Activated naive CD8-positive, alpha-beta T cell treated with anti-CD3 and anti-CD28 coated beads, Interleukin-2, amount 50 U/mL, for 24 hours (primary cell): ENCODE results near the gene SERPINB6.

Experiments used
- ATAC-seq: fragments of 150-1000 bp; cut with Tn5 transposase; one replicate; pipeline ENCODE4 v1.10.0; 2021
- DNase-seq: peaks from one replicate; pipeline ENCODE4 v3.0.0; 2021
- H3K27ac Mint-ChIP-seq: one replicate; pipeline ENCODE4 v1.8.0; 2021; ENCODE audit warnings: mild to moderate bottlenecking, mixed read lengths
- H3K27me3 Mint-ChIP-seq: one replicate; pipeline ENCODE4 v1.8.0; 2021; ENCODE audit warnings: mixed read lengths
- H3K36me3 Mint-ChIP-seq: one replicate; pipeline ENCODE4 v1.8.0; 2021; ENCODE audit warnings: low read depth, mixed read lengths
- H3K4me1 Mint-ChIP-seq: one replicate; pipeline ENCODE4 v1.8.0; 2021; ENCODE audit warnings: mixed read lengths
- H3K4me3 Mint-ChIP-seq: one replicate; pipeline ENCODE4 v1.8.0; 2021; ENCODE audit warnings: mild to moderate bottlenecking, moderate library complexity, mixed read lengths
- H3K9me3 Mint-ChIP-seq: one replicate; pipeline ENCODE4 v1.8.0; 2021; ENCODE audit warnings: mixed read lengths

The SERPINB6 gene

GRCh38 chr6:2962004-2962403 lies 9.4 kb downstream of the SERPINB6 start:
- Mint-ChIP-seq H3K27me3 (no peaks in the 10 kb centered on the region), H3K9me3 (no peaks in the 10 kb centered on the region), H3K36me3 (no peaks in the 10 kb centered on the region), H3K27ac (no peak overlapping the region), H3K4me3 (no peak overlapping the region), H3K4me1 (peaks cover 20% of the 10 kb centered on the region)
- ATAC-seq = no peak
- DNase-seq = no peak

DNA sequence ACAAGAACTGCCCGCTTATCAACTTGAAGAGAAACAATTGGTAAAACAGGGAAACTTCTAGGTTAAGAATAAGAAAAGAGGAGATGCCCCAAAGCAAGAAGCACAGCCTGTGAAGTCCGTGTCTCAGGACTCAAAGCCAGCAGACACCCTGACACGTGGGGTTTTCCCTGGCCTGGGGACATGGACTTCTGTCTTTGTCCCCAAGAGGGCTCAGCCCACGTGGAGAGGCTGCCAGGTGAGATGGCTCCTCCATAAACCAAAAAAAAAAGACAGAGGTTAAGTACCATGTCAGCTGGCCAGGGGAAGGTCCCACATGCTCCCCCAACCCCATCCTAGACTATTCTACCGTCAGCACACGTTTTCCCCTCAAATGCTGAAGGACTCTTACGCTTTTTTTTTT lies 9.9 kb downstream of the SERPINB6 start:
- peaks cover 16% of the 10 kb centered on the region for H3K4me1 Mint-ChIP-seq
- no peaks in the 10 kb centered on the region for H3K27me3 Mint-ChIP-seq
- no peaks in the 10 kb centered on the region for H3K9me3 Mint-ChIP-seq
- no peak for ATAC-seq
- H3K36me3 Mint-ChIP-seq = no peaks in the 10 kb centered on the region
- no peak overlapping the region for H3K27ac Mint-ChIP-seq
- H3K4me3 Mint-ChIP-seq = no peak overlapping the region
- no peak for DNase-seq

DNA sequence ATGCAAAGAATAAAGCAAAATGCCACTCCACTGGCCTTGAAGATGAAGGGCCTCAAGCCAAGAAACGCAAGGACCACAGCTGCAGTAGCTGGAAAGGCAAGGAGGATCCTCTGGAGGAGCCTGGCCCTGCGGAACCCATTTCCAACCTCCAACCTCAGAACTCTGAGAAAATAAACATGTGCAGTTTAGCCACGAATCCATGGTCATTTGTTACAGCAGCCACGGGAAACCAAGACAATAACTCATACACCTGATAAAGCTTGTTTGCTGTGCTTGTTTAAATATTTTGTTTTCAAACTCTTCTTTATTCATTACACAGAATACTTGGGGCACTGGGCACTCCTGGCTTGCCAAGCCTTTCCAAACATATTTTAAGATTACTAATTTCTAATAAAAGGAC lies 10.4 kb downstream of the SERPINB6 start:
- Mint-ChIP-seq H3K4me3 (no peak overlapping the region), H3K27me3 (no peaks in the 10 kb centered on the region), H3K36me3 (no peaks in the 10 kb centered on the region), H3K9me3 (no peaks in the 10 kb centered on the region), H3K27ac (no peak overlapping the region), H3K4me1 (peaks cover 13% of the 10 kb centered on the region)
- DNase-seq = no peak
- ATAC-seq = no peak

DNA sequence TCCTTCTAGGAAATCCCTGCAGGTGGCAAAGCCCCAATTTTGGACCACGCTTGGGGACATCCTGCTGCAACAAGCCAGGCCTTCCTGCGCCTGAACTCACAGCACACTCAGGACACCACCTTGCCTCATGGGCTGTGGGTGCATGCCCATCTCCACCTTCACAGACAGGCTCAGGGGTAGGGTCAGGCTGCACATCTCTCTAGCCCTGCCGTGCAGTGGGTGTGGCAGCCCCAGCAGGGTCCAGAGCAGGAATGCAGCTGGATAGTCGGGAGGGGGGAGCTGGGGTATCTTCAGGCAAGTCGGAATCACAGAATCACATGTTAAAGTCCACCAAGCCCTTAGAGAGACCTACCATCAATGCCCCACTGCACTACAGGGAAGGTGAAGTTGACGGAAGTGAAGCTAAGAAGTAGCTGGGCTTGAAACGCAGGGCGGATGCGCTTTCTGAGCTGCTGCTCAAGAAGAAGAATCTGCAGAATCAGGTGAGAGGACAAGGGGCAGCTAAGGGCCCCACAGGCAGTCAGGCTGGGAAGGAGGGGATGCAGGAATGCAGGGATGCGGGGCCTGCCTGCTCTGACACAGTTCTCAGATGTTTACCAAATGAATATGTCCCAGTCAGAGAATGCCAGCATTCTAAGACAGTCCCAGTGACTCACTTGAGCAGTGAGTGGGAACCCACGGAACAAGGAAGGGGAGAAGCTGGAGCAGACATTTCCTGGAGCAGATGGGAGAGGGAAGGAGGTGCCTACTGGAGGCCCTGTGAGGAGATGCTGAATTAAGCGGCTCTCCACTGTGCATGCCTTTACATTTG lies 11.3 kb downstream of the SERPINB6 start:
- Mint-ChIP-seq H3K4me1 (peaks cover 13% of the 10 kb centered on the region), H3K27ac (no peak overlapping the region), H3K27me3 (no peaks in the 10 kb centered on the region), H3K4me3 (no peak overlapping the region), H3K9me3 (no peaks in the 10 kb centered on the region), H3K36me3 (no peaks in the 10 kb centered on the region)
- no peak for ATAC-seq
- DNase-seq = no peak

GRCh38 chr6:2958776-2959175 lies 12.6 kb downstream of the SERPINB6 start:
- ATAC-seq = no peak
- H3K4me3 Mint-ChIP-seq = no peak overlapping the region
- no peaks in the 10 kb centered on the region for H3K9me3 Mint-ChIP-seq
- no peak for DNase-seq
- H3K27me3 Mint-ChIP-seq = no peaks in the 10 kb centered on the region
- H3K27ac Mint-ChIP-seq = no peak overlapping the region
- H3K36me3 Mint-ChIP-seq = no peaks in the 10 kb centered on the region
- peaks cover 13% of the 10 kb centered on the region for H3K4me1 Mint-ChIP-seq

DNA sequence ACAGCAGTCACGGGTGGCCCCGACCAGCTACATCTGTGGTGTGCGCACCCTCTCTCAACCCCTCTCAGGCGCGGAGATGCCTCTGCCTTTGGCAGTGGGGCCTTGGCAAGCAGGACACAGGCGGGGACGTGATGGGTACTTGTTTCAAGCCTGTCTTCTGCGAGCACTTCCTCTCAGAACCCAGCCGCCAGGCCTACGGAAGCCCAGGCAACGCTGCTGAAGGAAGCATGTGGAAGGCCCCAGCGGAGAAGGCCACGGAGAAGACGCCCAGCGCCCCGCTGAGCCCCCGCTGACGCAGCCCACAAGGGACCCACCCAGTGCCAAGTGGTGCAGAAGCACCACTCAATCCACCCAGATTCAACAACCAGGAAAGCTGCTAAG lies 13.0 kb downstream of the SERPINB6 start:
- H3K4me3 Mint-ChIP-seq = no peak overlapping the region
- DNase-seq = no peak
- H3K4me1 Mint-ChIP-seq = peaks cover 13% of the 10 kb centered on the region
- H3K9me3 Mint-ChIP-seq = no peaks in the 10 kb centered on the region
- no peak overlapping the region for H3K27ac Mint-ChIP-seq
- no peak for ATAC-seq
- H3K36me3 Mint-ChIP-seq = peaks cover under 1% of the 10 kb centered on the region
- no peaks in the 10 kb centered on the region for H3K27me3 Mint-ChIP-seq

DNA sequence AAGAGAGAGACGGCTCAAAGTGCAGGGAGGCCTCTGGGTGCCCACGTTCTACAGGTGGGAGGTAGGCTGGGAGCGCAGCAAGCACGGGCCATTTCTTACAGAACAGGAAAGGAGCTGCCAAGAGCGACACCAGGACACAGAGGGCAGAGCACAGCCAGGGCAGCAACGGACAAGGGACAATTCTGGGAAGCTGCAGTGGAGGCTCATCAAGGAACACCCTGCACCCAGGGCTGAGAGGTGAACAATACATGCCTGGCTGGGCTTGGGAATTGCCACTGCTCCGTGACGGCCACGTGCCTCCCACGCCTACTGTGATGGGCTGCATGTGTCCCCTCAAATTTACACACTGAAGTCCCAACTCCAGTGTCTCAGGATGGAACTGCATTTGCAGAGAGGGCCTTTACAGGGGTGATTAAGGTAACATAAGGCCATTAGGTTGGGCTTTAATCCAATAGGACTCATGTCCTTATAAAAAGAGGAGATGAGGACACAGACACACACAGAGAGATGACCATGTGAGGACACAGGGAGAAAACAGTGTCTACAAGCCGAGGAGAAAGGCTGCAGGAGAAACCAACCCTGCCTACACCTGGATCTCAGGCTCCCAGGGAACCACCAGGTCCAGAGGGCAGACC lies 13.6 kb downstream of the SERPINB6 start:
- ATAC-seq = no peak
- peaks cover 13% of the 10 kb centered on the region for H3K4me1 Mint-ChIP-seq
- no peaks in the 10 kb centered on the region for H3K9me3 Mint-ChIP-seq
- no peak for DNase-seq
- no peak overlapping the region for H3K27ac Mint-ChIP-seq
- no peak overlapping the region for H3K4me3 Mint-ChIP-seq
- no peaks in the 10 kb centered on the region for H3K27me3 Mint-ChIP-seq
- H3K36me3 Mint-ChIP-seq = peaks cover 3% of the 10 kb centered on the region

DNA sequence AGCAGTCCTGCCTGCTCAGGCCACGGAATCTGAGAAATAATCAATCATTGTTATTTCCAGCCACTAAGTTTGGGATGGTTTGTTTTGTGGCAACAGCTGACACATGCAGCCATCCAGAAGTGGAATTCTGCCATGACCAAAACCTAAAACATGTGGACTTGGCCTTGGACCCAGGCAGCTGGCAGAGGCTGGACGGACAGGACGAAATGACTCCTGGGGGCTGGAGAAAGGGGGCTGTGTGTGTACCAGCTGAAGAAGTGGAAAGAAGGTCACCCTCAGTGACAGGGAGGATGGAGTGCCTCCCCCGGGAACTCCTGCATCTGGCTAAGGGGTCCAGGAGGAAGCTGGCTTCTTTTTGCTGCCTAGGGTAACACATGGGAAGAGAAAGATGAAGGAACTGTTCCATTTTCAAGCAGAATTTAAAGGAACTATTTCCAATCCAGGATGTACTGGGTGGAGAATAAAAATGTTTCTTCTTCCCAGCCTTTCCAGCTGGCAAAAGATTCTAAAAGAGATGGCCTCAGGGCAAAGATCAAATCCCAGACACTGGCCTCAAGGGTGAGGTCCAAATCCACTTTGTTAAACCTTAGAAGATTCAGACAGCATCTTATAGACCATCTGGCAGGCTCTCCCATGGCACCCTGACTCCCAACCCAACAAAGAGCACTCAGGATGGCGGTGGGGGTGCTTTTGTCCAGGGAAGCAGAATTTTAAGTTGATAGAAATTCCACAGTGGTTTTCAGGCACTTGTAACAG lies 14.3 kb downstream of the SERPINB6 start:
- peaks cover 15% of the 10 kb centered on the region for H3K4me1 Mint-ChIP-seq
- H3K27me3 Mint-ChIP-seq = no peaks in the 10 kb centered on the region
- no peak for ATAC-seq
- no peaks in the 10 kb centered on the region for H3K9me3 Mint-ChIP-seq
- no peak for DNase-seq
- H3K4me3 Mint-ChIP-seq = no peak overlapping the region
- no peak overlapping the region for H3K27ac Mint-ChIP-seq
- peaks cover 6% of the 10 kb centered on the region for H3K36me3 Mint-ChIP-seq

GRCh38 chr6:2953098-2953497 lies 18.3 kb downstream of the SERPINB6 start:
- ATAC-seq = no peak
- Mint-ChIP-seq H3K9me3 (no peaks in the 10 kb centered on the region), H3K27me3 (no peaks in the 10 kb centered on the region)

GRCh38 chr6:2952557-2953095 lies 18.7 kb downstream of the SERPINB6 start:
- Mint-ChIP-seq H3K9me3 (no peaks in the 10 kb centered on the region), H3K4me1 (peaks cover 13% of the 10 kb centered on the region), H3K27me3 (no peaks in the 10 kb centered on the region), H3K27ac (peak overlapping the region; percentile 56), H3K36me3 (peaks cover 16% of the 10 kb centered on the region), H3K4me3 (peak overlapping the region; percentile 58)
- ATAC-seq (peak; percentile 82), DNase-seq (peak; percentile 62)

More at GRCh38 chr6:2953098-2953497, 18.3 kb downstream of the SERPINB6 start:
- no peak for DNase-seq
- Mint-ChIP-seq H3K4me3 (no peak overlapping the region), H3K27ac (no peak overlapping the region), H3K36me3 (peaks cover 14% of the 10 kb centered on the region), H3K4me1 (peaks cover 16% of the 10 kb centered on the region)

GRCh38 chr6:2951728-2952127 lies 19.6 kb downstream of the SERPINB6 start:
- DNase-seq = no peak
- no peak overlapping the region for H3K27ac Mint-ChIP-seq
- H3K36me3 Mint-ChIP-seq = peaks cover 18% of the 10 kb centered on the region
- ATAC-seq = no peak
- peaks cover 15% of the 10 kb centered on the region for H3K4me1 Mint-ChIP-seq
- no peaks in the 10 kb centered on the region for H3K27me3 Mint-ChIP-seq
- no peaks in the 10 kb centered on the region for H3K9me3 Mint-ChIP-seq
- H3K4me3 Mint-ChIP-seq = no peak overlapping the region

DNA sequence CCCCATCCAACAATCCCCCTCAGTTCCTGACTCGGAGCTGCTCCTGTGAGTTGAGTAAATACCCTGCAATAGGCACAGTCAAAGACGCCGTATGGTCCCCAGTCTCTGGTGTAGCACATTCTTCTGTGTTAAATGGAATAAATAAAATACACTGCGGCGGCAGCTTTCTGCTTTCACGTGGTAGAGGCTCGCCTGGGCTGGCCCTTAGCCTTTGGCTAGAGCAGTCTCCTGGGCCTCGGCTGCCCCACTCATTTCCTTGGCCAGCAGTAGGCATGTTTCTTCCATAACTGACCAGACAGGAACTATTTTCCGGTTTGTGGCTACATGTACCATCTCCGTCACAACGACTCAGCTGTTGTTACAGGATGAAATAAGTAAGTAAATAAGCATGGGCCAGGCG lies 20.7 kb downstream of the SERPINB6 start:
- H3K36me3 Mint-ChIP-seq = peaks cover 18% of the 10 kb centered on the region

GRCh38 chr6:2949536-2950083 lies 21.8 kb downstream of the SERPINB6 start:
- H3K36me3 Mint-ChIP-seq = peaks cover 18% of the 10 kb centered on the region
- no peak for DNase-seq
- no peaks in the 10 kb centered on the region for H3K27me3 Mint-ChIP-seq
- no peak overlapping the region for H3K27ac Mint-ChIP-seq
- ATAC-seq = no peak
- H3K9me3 Mint-ChIP-seq = no peaks in the 10 kb centered on the region
- H3K4me1 Mint-ChIP-seq = peaks cover 22% of the 10 kb centered on the region
- H3K4me3 Mint-ChIP-seq = no peak overlapping the region

More for the DNA sequence above, 20.7 kb downstream of the SERPINB6 start:
- DNase-seq (no peak), ATAC-seq (no peak)
- peaks cover 17% of the 10 kb centered on the region for H3K4me1 Mint-ChIP-seq
- no peak overlapping the region for H3K27ac Mint-ChIP-seq
- no peaks in the 10 kb centered on the region for H3K27me3 Mint-ChIP-seq
- H3K4me3 Mint-ChIP-seq = no peak overlapping the region
- no peaks in the 10 kb centered on the region for H3K9me3 Mint-ChIP-seq

- Mint-ChIP-seq H3K27me3 (no peaks in the 10 kb centered on the region), H3K9me3 (no peaks in the 10 kb centered on the region), H3K36me3 (peaks cover 18% of the 10 kb centered on the region), H3K27ac (no peak overlapping the region), H3K4me3 (no peak overlapping the region), H3K4me1 (peaks cover 25% of the 10 kb centered on the region)
- ATAC-seq (no peak), DNase-seq (no peak)
Observed at GRCh38 chr6:2949121-2949520, 22.2 kb downstream of the SERPINB6 start.
